GM19438 (cell line): ENCODE data around the gene NTNG1.

Experiments used
- ATAC-seq: cut with Tn5 transposase; IDR thresholded peaks from one replicate; pipeline ENCODE4 v1.9.1; 2021; ENCODE audit warnings: low read depth; ENCODE audit not compliant: unreplicated experiment

Gene NTNG1

DNA sequence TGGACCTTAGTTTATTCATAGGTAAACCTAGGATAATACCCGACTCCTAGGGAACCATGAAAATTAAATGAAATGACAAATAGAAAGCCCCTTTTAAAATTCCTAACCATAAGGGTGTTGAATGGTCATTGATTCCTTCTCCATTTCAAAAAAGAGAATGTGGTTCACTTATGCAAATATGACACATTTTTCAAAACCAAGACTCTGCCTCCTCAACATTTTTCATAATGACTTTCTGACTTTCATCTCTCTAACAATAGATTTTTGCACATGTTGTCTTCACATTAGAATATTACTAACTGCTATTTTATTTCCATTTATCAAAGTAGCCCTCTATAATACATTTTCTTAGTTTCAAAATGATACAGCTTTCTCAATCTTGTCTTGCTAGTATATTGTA is 169.1 kb downstream of the NTNG1 start:
- no peak for ATAC-seq

DNA sequence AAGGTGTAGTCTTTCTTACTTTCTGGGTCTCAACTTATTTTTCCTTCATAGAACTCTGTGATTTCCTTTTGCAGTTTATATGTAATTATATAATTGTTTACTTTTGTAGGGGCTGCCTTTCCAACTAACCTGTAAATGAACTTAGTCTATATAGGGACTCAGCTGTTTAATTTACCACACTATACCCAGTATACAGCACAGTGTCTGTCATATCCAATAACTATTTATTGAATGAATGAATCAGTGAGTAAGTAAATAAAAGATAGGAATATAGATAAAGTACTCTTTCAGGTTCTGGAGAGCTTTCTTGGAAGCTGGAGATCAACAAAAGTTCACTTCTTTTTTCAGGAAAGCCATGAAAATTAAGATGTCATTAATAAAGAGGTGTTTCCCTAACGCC is 174.8 kb downstream of the NTNG1 start:
- ATAC-seq = no peak

- ATAC-seq = no peak
Measured at GRCh38 chr1:107318932-107319331, 178.1 kb downstream of the NTNG1 start.

- no peak for ATAC-seq
Measured at GRCh38 chr1:107323784-107324183, 182.9 kb downstream of the NTNG1 start.

- no peak for ATAC-seq
Measured at GRCh38 chr1:107326824-107327445, 186.1 kb downstream of the NTNG1 start.

DNA sequence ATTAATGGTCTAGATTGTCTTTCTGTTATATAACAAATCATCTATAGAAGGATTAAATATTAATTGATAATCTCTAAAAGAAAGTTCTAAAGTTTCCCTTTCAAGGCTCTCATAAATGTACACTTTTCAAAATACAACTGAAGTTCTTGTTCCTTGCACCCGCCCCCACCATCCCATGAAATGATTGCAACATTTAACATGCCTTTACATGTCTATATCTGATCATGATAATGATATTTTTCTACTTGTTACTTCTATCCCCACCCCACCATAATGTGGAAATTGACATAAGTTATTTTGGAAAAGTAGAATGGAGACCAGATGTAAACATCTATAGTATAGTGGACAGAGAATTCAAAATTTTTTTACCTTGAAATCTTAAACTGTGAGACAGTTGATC is 186.6 kb downstream of the NTNG1 start:
- no peak for ATAC-seq

- ATAC-seq = no peak
Measured at GRCh38 chr1:107328087-107328486, 187.2 kb downstream of the NTNG1 start.

DNA sequence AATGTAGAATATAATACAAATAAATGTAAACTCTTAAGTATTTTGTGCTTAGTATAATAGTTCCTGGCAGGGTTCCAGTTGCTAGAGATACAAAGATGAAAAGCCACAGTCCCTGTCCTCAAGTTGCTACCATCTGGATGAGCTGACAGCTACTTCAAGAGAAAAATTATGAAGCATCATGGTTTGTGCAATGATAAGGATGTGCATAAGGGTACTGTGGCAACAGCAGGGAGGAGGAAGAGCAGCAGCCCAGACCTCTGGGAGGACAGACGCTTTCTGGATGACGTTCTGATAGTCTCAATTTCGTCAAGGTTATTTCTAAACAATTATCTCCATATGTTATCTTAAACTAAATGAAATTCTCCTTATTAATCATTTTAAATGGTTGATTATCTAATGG is 198.9 kb downstream of the NTNG1 start:
- ATAC-seq = no peak

DNA sequence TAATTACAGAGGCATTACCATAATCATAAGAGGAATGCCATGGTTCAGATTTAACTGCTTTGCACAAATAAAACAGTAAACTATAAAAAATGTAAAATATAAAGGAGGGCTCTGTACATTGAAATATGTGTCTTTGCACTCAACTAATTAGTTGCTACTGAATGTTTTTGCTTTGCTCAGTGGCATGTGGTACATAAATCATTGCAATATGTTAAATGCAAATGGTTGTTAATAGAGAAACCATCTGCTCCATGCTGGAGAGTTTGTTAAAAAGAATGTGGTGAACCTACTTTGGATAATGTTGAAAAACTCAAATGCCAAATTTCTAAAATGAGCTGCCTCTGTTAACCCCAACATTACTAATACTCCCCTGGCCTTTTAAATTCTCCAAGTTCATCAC is 201.5 kb downstream of the NTNG1 start:
- no peak for ATAC-seq

DNA sequence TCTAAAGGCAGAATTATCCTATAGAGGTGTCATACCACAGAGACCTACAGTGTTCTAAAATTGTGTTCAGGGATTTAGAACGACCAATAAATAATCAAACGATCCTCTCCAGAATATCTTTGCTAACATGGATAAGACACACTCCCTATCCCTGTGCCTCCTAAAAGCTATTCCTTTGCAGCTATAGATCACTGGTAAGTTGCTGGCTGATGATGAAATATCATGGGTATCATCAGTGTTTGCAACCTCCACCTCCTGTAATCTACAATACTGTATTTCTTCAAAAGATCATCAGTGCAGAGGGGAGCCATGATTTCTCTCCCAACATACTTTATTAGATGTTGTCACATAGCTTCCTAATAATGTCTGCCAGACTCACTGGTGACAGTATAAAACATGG is 201.9 kb downstream of the NTNG1 start:
- no peak for ATAC-seq

DNA sequence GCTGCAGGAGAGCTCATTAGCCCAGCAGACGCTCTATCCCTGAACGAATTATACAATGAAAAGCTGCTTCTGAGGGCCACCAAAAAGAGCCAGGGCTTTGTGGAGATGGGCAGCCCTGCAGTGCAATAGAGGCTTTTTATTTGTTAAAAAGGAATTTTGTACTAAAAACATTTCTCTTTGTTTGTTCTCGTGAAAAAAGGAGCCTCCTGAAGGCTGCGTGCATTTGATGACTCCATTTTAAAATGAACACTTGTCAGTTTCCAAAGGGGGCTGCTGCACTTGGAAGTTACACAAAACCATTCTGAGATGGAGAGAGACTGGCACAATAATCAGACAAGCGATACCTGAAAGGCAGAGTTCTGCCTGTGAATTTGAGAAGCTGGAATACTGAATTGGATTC is 202.8 kb downstream of the NTNG1 start:
- no peak for ATAC-seq

DNA sequence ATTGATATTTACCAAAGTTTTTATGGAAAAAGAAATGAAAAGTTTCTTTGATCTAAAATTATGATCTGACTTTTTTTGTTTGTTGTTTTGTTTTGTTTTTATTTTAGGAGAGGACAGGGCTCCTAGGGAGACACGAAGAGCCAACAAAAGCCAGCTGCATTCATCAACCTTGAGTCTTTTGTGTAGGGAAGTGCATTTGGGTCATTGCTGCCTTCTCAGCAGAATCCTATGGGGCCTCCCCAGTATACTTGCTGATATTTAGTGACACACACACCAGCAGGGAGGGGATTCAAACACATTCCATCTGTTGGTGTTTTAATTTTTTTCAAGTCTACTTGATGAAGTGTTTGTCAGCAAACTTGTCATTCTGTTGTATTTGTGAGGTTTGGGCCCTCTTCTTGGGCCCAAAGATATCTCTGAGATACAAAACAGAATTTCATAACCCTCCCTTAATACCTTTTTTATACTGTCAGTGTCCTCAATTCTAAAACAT is 203.5 kb downstream of the NTNG1 start:
- no peak for ATAC-seq

GRCh38 chr1:107344836-107345235 is 204.0 kb downstream of the NTNG1 start:
- ATAC-seq = no peak

- ATAC-seq = no peak
Measured at GRCh38 chr1:107352850-107353249, 212.0 kb downstream of the NTNG1 start.

DNA sequence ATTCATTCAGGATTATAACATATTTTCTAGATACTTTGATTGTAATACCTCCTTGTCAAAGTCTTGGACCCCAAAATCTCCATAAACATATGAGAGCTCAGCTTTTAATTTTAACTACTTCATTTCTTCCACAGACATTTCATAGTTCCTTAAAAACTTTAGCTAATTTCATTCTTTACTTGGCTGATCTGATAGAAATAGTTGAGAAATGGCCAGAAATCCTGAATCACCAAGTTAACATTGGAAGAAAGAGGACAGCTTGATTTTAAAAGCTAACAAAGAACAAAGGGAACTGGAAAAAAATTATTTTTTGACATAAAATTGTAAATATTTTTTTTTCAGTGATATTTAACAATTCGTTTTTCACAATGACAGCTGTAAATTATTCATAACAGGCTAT is 216.5 kb downstream of the NTNG1 start:
- ATAC-seq = no peak

GRCh38 chr1:107358619-107359327 is 217.9 kb downstream of the NTNG1 start:
- no peak for ATAC-seq

DNA sequence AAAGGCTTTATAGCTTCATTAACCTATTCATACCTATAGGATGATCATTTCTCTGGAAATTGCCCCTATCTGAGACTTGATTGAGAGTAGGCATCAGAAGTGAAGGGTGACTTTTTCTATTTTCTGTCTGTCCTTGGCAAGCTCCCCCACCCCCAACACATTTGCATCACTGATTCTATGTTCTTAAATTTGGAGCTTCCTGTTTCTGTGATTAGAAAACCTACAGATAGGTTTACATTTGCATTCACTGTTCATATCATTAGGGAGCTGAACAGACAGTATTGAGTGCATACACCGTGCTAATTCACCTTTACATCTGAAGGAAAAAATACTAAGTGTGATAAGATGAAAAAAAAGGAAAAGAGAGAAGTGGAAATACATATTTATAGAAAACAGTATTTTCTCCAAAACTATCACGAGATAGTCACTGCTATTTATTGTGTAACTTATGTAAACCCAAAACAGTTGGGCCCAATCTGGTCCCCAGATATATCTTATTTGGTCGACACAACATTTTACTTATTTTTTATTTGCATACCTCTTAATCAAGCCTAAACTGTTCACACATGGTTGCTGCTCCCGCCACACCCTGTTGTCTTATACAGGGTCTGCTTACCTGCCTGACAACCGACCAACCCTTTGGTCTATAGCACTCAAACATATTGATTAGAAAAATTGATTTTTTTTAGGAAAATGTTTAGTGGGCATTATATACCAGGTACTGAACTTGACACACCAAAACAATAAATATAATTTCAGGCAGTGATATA is 218.8 kb downstream of the NTNG1 start:
- ATAC-seq = no peak

DNA sequence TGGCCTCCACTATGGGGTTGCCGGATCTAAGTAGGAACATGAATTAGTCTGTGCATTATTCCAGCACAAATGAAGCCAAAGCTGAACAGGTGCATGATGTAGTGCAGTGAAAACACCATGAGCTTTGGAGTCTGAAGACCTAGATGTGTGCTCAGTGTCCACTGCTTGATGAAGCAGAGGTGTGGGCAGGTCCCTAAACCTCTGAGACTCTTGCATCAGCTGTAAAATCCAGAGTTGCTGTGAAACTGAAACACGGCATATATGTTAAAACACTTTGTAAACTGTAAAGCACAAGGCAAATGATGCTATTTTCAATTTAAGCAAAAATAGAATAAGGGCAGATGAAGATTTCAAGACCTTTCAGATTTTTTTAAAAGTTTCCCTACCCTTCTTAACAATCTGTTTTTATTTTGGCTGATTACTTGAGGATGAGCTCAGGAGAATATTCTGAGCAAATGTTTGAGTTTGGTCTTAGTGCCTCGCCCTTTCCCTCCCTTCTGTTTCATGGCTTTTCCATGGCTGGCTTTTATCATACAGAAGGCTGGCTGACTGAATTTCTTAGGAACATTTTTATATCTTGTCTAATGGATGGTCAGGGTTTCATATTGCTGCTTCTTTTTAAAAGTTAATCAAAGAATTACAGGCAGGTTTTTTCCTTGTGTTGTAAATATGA is 221.8 kb downstream of the NTNG1 start:
- ATAC-seq = peak; percentile 65

- no peak for ATAC-seq
Measured at GRCh38 chr1:107363154-107363553, 222.3 kb downstream of the NTNG1 start.

GRCh38 chr1:107365527-107366240 is 224.8 kb downstream of the NTNG1 start:
- no peak for ATAC-seq
